H9 (cell line): Measurements from ENCODE around the gene SOCS1. TPM values are rescaled to one million over a fixed set of nuclear protein-coding genes. Genes with fewer than 3 reads are reported as not detected.

Source experiments
- DNase-seq: peaks from one replicate; pipeline ENCODE4 v3.0.0-alpha.2; 2017
- H2AFZ ChIP-seq: one replicate; pipeline ENCODE4 v1.6.1; 2013; ENCODE audit warnings: mild to moderate bottlenecking, low read length, control low read depth, moderate library complexity
- H2AK5ac ChIP-seq: 2 replicates; pipeline ENCODE4 v1.6.1; 2013; ENCODE audit warnings: low read length, control low read depth, mixed read lengths; ENCODE audit not compliant: insufficient read length
- H2BK120ac ChIP-seq: one replicate; pipeline ENCODE4 v1.6.1; 2013; ENCODE audit warnings: low read depth, mild to moderate bottlenecking, low read length, control low read depth, inconsistent platforms; ENCODE audit not compliant: poor library complexity, severe bottlenecking
- H2BK12ac ChIP-seq: 2 replicates; pipeline ENCODE4 v1.6.1; 2013; ENCODE audit warnings: low read length, control low read depth, mixed read lengths, low read depth; ENCODE audit not compliant: insufficient read length
- H2BK15ac ChIP-seq: 2 replicates; pipeline ENCODE4 v1.6.1; 2013; ENCODE audit warnings: low read depth, low read length, control low read depth
- H2BK20ac ChIP-seq: one replicate; pipeline ENCODE4 v1.6.1; 2013; ENCODE audit warnings: low read depth, mild to moderate bottlenecking, low read length, control low read depth, inconsistent platforms; ENCODE audit not compliant: poor library complexity, severe bottlenecking
- H2BK5ac ChIP-seq: 2 replicates; pipeline ENCODE4 v1.6.1; 2013; ENCODE audit warnings: low read length, control low read depth, mixed read lengths; ENCODE audit not compliant: insufficient read length
- H3K14ac ChIP-seq: 2 replicates; pipeline ENCODE4 v1.6.1; 2013; ENCODE audit warnings: low read length, control low read depth; ENCODE audit not compliant: insufficient read depth
- H3K18ac ChIP-seq: 2 replicates; pipeline ENCODE4 v1.6.1; 2013; ENCODE audit warnings: low read depth, mild to moderate bottlenecking, mixed read lengths, low read length, control low read depth; ENCODE audit not compliant: insufficient read length
- H3K23ac ChIP-seq: 2 replicates; pipeline ENCODE4 v1.6.1; 2013; ENCODE audit warnings: low read length, control low read depth, mixed read lengths, low read depth; ENCODE audit not compliant: insufficient read length
- H3K23me2 ChIP-seq: 2 replicates; pipeline ENCODE4 v1.6.1; 2013; ENCODE audit warnings: low read depth, mild to moderate bottlenecking, mixed read lengths, low read length, control low read depth; ENCODE audit not compliant: insufficient read length, poor library complexity, severe bottlenecking
- H3K27ac ChIP-seq: 2 replicates; pipeline ENCODE4 v1.5.1; 2013; ENCODE audit warnings: low read length, control low read depth, mixed read lengths, low read depth; ENCODE audit not compliant: insufficient read length
- H3K27me3 ChIP-seq: 2 replicates; pipeline ENCODE4 v1.6.1; 2013; ENCODE audit warnings: low read length, control low read depth, inconsistent platforms; ENCODE audit not compliant: insufficient read depth
- H3K4ac ChIP-seq: 2 replicates; pipeline ENCODE4 v1.6.1; 2013; ENCODE audit warnings: low read depth, mild to moderate bottlenecking, control low read depth, inconsistent platforms, low read length, moderate library complexity
- H3K4me1 ChIP-seq: 2 replicates; pipeline ENCODE4 v1.6.1; 2013; ENCODE audit warnings: low read length, control low read depth, inconsistent platforms; ENCODE audit not compliant: insufficient read depth
- H3K4me2 ChIP-seq: 2 replicates; pipeline ENCODE4 v1.6.1; 2013; ENCODE audit warnings: low read length, control low read depth, mixed read lengths; ENCODE audit not compliant: insufficient read length, insufficient read depth
- H3K56ac ChIP-seq: 2 replicates; pipeline ENCODE4 v1.6.1; 2013; ENCODE audit warnings: low read depth, mild to moderate bottlenecking, mixed read lengths, low read length, control low read depth; ENCODE audit not compliant: insufficient read length
- H3K79me1 ChIP-seq: 2 replicates; pipeline ENCODE4 v1.6.1; 2013; ENCODE audit warnings: low read depth, mild to moderate bottlenecking, moderate library complexity, low read length, control low read depth, inconsistent platforms; ENCODE audit not compliant: insufficient read depth, poor library complexity, severe bottlenecking
- H3K79me2 ChIP-seq: 2 replicates; pipeline ENCODE4 v1.6.1; 2013; ENCODE audit warnings: low read length, control low read depth, inconsistent platforms; ENCODE audit not compliant: insufficient read depth
- H3K9ac ChIP-seq: 2 replicates; pipeline ENCODE4 v1.6.1; 2013; ENCODE audit warnings: low read length, control low read depth, mixed read lengths; ENCODE audit not compliant: insufficient read length; ENCODE audit errors: extremely low read depth
- H3K9me3 ChIP-seq: one replicate; pipeline ENCODE4 v1.6.1; 2013; ENCODE audit warnings: low read depth, low read length, inconsistent platforms; ENCODE audit not compliant: control insufficient read depth
- H3T11ph ChIP-seq: one replicate; pipeline ENCODE4 v1.6.1; 2013; ENCODE audit warnings: mild to moderate bottlenecking, low read length, control low read depth, inconsistent platforms
- H4K20me1 ChIP-seq: one replicate; pipeline ENCODE4 v1.6.1; 2013; ENCODE audit not compliant: control insufficient read depth, insufficient read length, insufficient read depth
- H4K5ac ChIP-seq: 2 replicates; pipeline ENCODE4 v1.6.1; 2013; ENCODE audit warnings: low read depth, mild to moderate bottlenecking, mixed read lengths, low read length, control low read depth; ENCODE audit not compliant: insufficient read length
- H4K8ac ChIP-seq: replicated peaks from 2 replicates; pipeline ENCODE4 v1.6.1; 2013; ENCODE audit warnings: low read length, control low read depth, mixed read lengths, low read depth; ENCODE audit not compliant: insufficient read length
- H4K91ac ChIP-seq: 2 replicates; pipeline ENCODE4 v1.6.1; 2013; ENCODE audit warnings: low read depth, mild to moderate bottlenecking, moderate library complexity, mixed read lengths, low read length, control low read depth; ENCODE audit not compliant: insufficient read length
- H3K27ac Mint-ChIP-seq, 3 experiments: 2 replicates in 2 of 3; 3 replicates in 1 of 3; pipeline ENCODE4 v1.8.0; 2020 to 2021; ENCODE audit warnings: mixed read lengths in 3 of 3, mild to moderate bottlenecking in 1 of 3, moderate library complexity in 1 of 3
- H3K27me3 Mint-ChIP-seq: 2 replicates; pipeline ENCODE4 v1.8.0; 2021; ENCODE audit warnings: low read depth, mild to moderate bottlenecking, moderate library complexity, mixed read lengths
- H3K36me3 Mint-ChIP-seq, 3 experiments: 2 replicates in 2 of 3; 3 replicates in 1 of 3; pipeline ENCODE4 v1.8.0; 2020 to 2021; ENCODE audit warnings: low read depth in 3 of 3, mixed read lengths in 3 of 3; ENCODE audit not compliant: insufficient read depth in 1 of 3
- H3K4me1 Mint-ChIP-seq, 2 experiments: 2 replicates each; pipeline ENCODE4 v1.8.0; 2020; ENCODE audit warnings: mixed read lengths in 2 of 2
- H3K4me3 Mint-ChIP-seq, 2 experiments: 2 replicates in 1 of 2; 3 replicates in 1 of 2; pipeline ENCODE4 v1.8.0; 2020 to 2021; ENCODE audit warnings: mild to moderate bottlenecking in 2 of 2, mixed read lengths in 2 of 2, moderate library complexity in 1 of 2
- H3K9me3 Mint-ChIP-seq, 2 experiments: 2 replicates in 1 of 2; 3 replicates in 1 of 2; pipeline ENCODE4 v1.8.0; 2020; ENCODE audit warnings: mild to moderate bottlenecking in 2 of 2, mixed read lengths in 2 of 2, moderate library complexity in 1 of 2
- whole genome bisulfite sequencing: extraction: QIAGEN DNeasy Blood & Tissue Kit; methylation state at CpG from one replicate; pipeline ENCODE4 v1.1.7; 2013; ENCODE audit warnings: missing lambda C conversion rate, low lambda C conversion rate, mixed read lengths; ENCODE audit not compliant: insufficient read length; ENCODE audit errors: extremely low coverage; 5-methylcytosine and 5-hydroxymethylcytosine counted together
- total RNA-seq: library from RNA; stranded (reverse); gene quantifications from 2 replicates; pipeline ENCODE4 v1.2.1, GENCODE V29; 2021
- TF ChIP-seq, protein P1 (sequence below): fragments of 200-600 bp; sonication (generic); conservative IDR thresholded peaks from 3 replicates; pipeline ENCODE4 v1.8.0; 2021; ENCODE audit warnings: antibody characterized with exemption, mild to moderate bottlenecking

The SOCS1 gene
- total RNA-seq, 1 experiment from 2014 or later, result 11.0 TPM

DNA sequence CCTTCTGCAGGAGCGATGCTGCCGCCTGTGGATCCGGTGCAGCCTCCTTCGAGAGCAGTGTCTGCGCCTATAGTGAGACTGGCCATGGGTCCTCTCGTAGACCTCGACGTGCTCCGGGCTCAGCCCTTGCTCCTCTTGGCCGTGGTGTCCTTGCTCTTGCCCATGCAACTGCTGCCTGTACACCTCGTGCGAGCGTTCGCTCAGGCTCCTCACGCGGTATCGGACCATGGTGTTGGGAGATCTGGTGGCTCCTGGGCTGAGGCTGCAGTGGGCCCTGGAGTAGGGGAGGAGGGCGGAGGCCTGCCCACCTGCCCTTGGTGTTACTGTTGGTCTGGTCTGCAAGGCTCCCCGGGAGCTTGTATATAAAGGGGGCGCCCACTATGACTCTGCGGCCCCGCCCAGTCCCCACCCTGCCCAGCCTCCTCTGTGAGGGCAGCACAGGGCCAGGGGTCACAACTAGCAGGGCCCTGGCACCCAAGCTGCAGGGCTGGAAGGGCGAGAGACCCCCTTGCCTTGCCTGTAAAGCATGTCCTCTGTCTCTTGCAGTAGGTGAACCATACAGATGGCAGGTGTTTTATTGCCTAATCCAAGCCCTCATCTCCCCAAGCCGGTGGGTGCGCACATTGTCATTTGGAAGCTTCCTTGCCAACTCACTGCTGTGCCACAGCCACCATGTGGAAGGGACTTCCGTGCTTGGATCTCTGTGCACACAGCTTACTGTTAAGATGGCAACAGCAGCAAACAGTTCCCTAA lies 20.3 kb upstream of the SOCS1 start, which contains the start of gene PRM2:
TSS of gene PRM2 (minus strand) at position 338 of the 753 bp plus-strand sequence. CDS start at position 228, 110 bp downstream.
- no peaks in the 10 kb centered on the region for H3K79me2 ChIP-seq
- Mint-ChIP-seq H3K27me3 (no peaks in the 10 kb centered on the region; the same call in 1 of the 2 replicates), H3K4me3 (no peak within 1 kb of the TSS), H3K27ac (peak within 1 kb of the TSS in 1 of 3 experiments; percentile 87; a peak in 1 of 7 replicates), H3K36me3 (no peaks in the 10 kb centered on the region), H3K9me3 (peaks cover 0 to 7% of the 10 kb centered on the region in 2 experiments; a peak in 3 of 5 replicates), H3K4me1 (peaks cover 9 to 16% of the 10 kb centered on the region in 2 experiments)
- H3K4me2 ChIP-seq, result no peak within 1 kb of the TSS
- no peak within 1 kb of the TSS for H3T11ph ChIP-seq
- H4K5ac ChIP-seq, result no peak within 1 kb of the TSS
- no peak within 1 kb of the TSS for H2BK120ac ChIP-seq
- no peaks in the 10 kb centered on the region; the same call in 1 of the 2 replicates for H3K4me1 ChIP-seq
- WGBS, result no CpG with 5 or more reads among the region's 26 CpGs
- H2BK20ac ChIP-seq, result no peak within 1 kb of the TSS
- no peaks in the 10 kb centered on the region for H3K9me3 ChIP-seq
- TF ChIP-seq, protein P1, sequence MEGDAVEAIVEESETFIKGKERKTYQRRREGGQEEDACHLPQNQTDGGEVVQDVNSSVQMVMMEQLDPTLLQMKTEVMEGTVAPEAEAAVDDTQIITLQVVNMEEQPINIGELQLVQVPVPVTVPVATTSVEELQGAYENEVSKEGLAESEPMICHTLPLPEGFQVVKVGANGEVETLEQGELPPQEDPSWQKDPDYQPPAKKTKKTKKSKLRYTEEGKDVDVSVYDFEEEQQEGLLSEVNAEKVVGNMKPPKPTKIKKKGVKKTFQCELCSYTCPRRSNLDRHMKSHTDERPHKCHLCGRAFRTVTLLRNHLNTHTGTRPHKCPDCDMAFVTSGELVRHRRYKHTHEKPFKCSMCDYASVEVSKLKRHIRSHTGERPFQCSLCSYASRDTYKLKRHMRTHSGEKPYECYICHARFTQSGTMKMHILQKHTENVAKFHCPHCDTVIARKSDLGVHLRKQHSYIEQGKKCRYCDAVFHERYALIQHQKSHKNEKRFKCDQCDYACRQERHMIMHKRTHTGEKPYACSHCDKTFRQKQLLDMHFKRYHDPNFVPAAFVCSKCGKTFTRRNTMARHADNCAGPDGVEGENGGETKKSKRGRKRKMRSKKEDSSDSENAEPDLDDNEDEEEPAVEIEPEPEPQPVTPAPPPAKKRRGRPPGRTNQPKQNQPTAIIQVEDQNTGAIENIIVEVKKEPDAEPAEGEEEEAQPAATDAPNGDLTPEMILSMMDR, result no peak
- H3K9ac ChIP-seq, result no peak within 1 kb of the TSS
- no peak within 1 kb of the TSS for H2AK5ac ChIP-seq
- no peak within 1 kb of the TSS for H3K23ac ChIP-seq
- no peak within 1 kb of the TSS for H2BK15ac ChIP-seq
- H4K8ac ChIP-seq, result no peak within 1 kb of the TSS
- H2BK12ac ChIP-seq, result no peak within 1 kb of the TSS
- DNase-seq, result no peak
- no peak within 1 kb of the TSS for H3K4ac ChIP-seq
- no peaks in the 10 kb centered on the region for H3K27me3 ChIP-seq
- no peaks in the 10 kb centered on the region for H3K79me1 ChIP-seq
- H3K23me2 ChIP-seq, result no peaks in the 10 kb centered on the region
- no peaks in the 10 kb centered on the region for H4K20me1 ChIP-seq
- no peak within 1 kb of the TSS for H3K56ac ChIP-seq
- no peak within 1 kb of the TSS; the same call in 1 of the 2 replicates for H3K14ac ChIP-seq
- H4K91ac ChIP-seq, result no peak within 1 kb of the TSS
- H3K18ac ChIP-seq, result no peak within 1 kb of the TSS
- no peak within 1 kb of the TSS for H2BK5ac ChIP-seq
- H3K27ac ChIP-seq, result no peak within 1 kb of the TSS
- H2AFZ ChIP-seq, result no peak within 1 kb of the TSS
